OCI-LY3 (cell line): ENCODE data around the gene LYZL6.

Experiments
- H2AFZ ChIP-seq: fragments of 200-600, 300-600 bp; shearing (Covaris generic); 2 replicates; pipeline ENCODE4 v1.6.0; 2014; ENCODE audit warnings: antibody characterized with exemption, low read depth, low read length
- H3K27ac ChIP-seq: fragments of 200-600, 300-600 bp; sonication (generic); 2 replicates; pipeline ENCODE4 v1.5.1; 2014; ENCODE audit warnings: mild to moderate bottlenecking, low read length, moderate library complexity, mixed read lengths
- H3K27me3 ChIP-seq: fragments of 200-600, 300-600 bp; sonication (generic); 2 replicates; pipeline ENCODE4 v1.6.1; 2014; ENCODE audit warnings: low read depth, low read length, mixed read lengths
- H3K36me3 ChIP-seq: fragments of 200-600, 300-600 bp; sonication (generic); replicated peaks from 2 replicates; pipeline ENCODE3; 2014; ENCODE audit warnings: low read depth, low read length, mixed read lengths
- H3K4me1 ChIP-seq: fragments of 300-600, 200-600 bp; sonication (generic); 2 replicates; pipeline ENCODE4 v1.6.1; 2014; ENCODE audit warnings: low read length, mixed read lengths
- H3K4me2 ChIP-seq: fragments of 200-600, 300-600 bp; sonication (generic); 2 replicates; pipeline ENCODE4 v1.6.1; 2014; ENCODE audit warnings: low read length, mixed read lengths
- H3K4me3 ChIP-seq: fragments of 300-600, 200-600 bp; sonication (generic); 2 replicates; pipeline ENCODE4 v1.5.1; 2014; ENCODE audit warnings: antibody characterized with exemption, mild to moderate bottlenecking, low read length, moderate library complexity
- H3K79me2 ChIP-seq: fragments of 300-600, 200-600 bp; shearing (Covaris generic); 2 replicates; pipeline ENCODE4 v1.6.1; 2014; ENCODE audit warnings: mild to moderate bottlenecking, low read length, mixed read lengths
- H3K9ac ChIP-seq: fragments of 300-600, 200-600 bp; shearing (Covaris generic); 2 replicates; pipeline ENCODE4 v1.6.0; 2014; ENCODE audit warnings: mild to moderate bottlenecking, low read length, moderate library complexity
- H3K9me3 ChIP-seq: fragments of 200-600, 300-600 bp; shearing (Covaris generic); 2 replicates; pipeline ENCODE4 v1.6.1; 2014; ENCODE audit warnings: low read length, mixed read lengths; ENCODE audit not compliant: insufficient read depth
- H4K20me1 ChIP-seq: fragments of 200-600, 300-600 bp; sonication (generic); 2 replicates; pipeline ENCODE4 v1.6.1; 2016; ENCODE audit warnings: low read length, mixed read lengths; ENCODE audit not compliant: insufficient read depth
- CTCF ChIP-seq: fragments of 200-600, 300-600 bp; sonication (generic); IDR thresholded peaks from 2 replicates; pipeline ENCODE4 v1.5.1; 2014; ENCODE audit warnings: antibody characterized with exemption, low read length, low read depth
- EZH2phosphoT487 ChIP-seq: fragments of 200-600 bp; shearing (Covaris generic); IDR thresholded peaks from 2 replicates; pipeline ENCODE4 v1.6.1; 2018; ENCODE audit warnings: antibody characterized with exemption, mixed run types, low read depth

The LYZL6 gene

GRCh38 chr17:35949401-35949800 is 5.9 kb upstream of the LYZL6 start:
- H3K4me1 ChIP-seq, result peaks cover 16% of the 10 kb centered on the region
- no peaks in the 10 kb centered on the region for H3K79me2 ChIP-seq
- no peaks in the 10 kb centered on the region for H3K36me3 ChIP-seq
- no peaks in the 10 kb centered on the region for H4K20me1 ChIP-seq
- H3K4me2 ChIP-seq, result no peak overlapping the region
- H3K4me3 ChIP-seq, result no peak overlapping the region
- no peaks in the 10 kb centered on the region for H3K27me3 ChIP-seq
- H2AFZ ChIP-seq, result no peak overlapping the region
- no peak overlapping the region for H3K27ac ChIP-seq
- H3K9ac ChIP-seq, result no peak overlapping the region
- no peaks in the 10 kb centered on the region for H3K9me3 ChIP-seq
- TF ChIP-seq CTCF (no peak), EZH2phosphoT487 (no peak)

GRCh38 chr17:35948092-35948491 is 4.6 kb upstream of the LYZL6 start:
- H3K4me1 ChIP-seq, result peaks cover 16% of the 10 kb centered on the region
- H3K9me3 ChIP-seq, result no peaks in the 10 kb centered on the region
- H4K20me1 ChIP-seq, result no peaks in the 10 kb centered on the region
- H2AFZ ChIP-seq, result no peak overlapping the region
- TF ChIP-seq CTCF (no peak), EZH2phosphoT487 (no peak)
- no peaks in the 10 kb centered on the region for H3K79me2 ChIP-seq
- H3K27ac ChIP-seq, result no peak overlapping the region
- H3K36me3 ChIP-seq, result no peaks in the 10 kb centered on the region
- no peaks in the 10 kb centered on the region for H3K27me3 ChIP-seq
- no peak overlapping the region for H3K4me3 ChIP-seq
- no peak overlapping the region for H3K9ac ChIP-seq
- H3K4me2 ChIP-seq, result no peak overlapping the region

- Histone ChIP-seq H3K79me2 (no peaks in the 10 kb centered on the region), H3K4me2 (peak overlapping the region; percentile 93), H3K27ac (no peak overlapping the region), H3K27me3 (no peaks in the 10 kb centered on the region), H3K4me3 (peak overlapping the region; percentile 85), H3K9me3 (no peaks in the 10 kb centered on the region), H3K36me3 (no peaks in the 10 kb centered on the region), H3K9ac (peak overlapping the region; percentile 67), H2AFZ (peak overlapping the region; percentile 94), H3K4me1 (peaks cover 16% of the 10 kb centered on the region), H4K20me1 (no peaks in the 10 kb centered on the region)
- TF ChIP-seq CTCF (peak; percentile 76), EZH2phosphoT487 (no peak)
Measured at GRCh38 chr17:35947156-35947585, 3.7 kb upstream of the LYZL6 start.

- Histone ChIP-seq H3K4me2 (no peak overlapping the region), H3K27me3 (no peaks in the 10 kb centered on the region), H4K20me1 (no peaks in the 10 kb centered on the region), H3K4me3 (no peak overlapping the region), H3K79me2 (no peaks in the 10 kb centered on the region), H3K27ac (no peak overlapping the region), H3K36me3 (no peaks in the 10 kb centered on the region), H3K9me3 (no peaks in the 10 kb centered on the region), H3K9ac (no peak overlapping the region), H2AFZ (no peak overlapping the region), H3K4me1 (peaks cover 5% of the 10 kb centered on the region)
- TF ChIP-seq EZH2phosphoT487 (no peak), CTCF (no peak)
Measured at GRCh38 chr17:35944151-35944550, 638 bp upstream of the LYZL6 start.
